Liver (tissue), 9 donors: ENCODE results near the gene PLEKHA6. TPM values are rescaled to one million over a fixed set of nuclear protein-coding genes. Genes with fewer than 3 reads are reported as not detected.

Experiments used
- DNase-seq: peaks from one replicate; pipeline ENCODE4 v3.0.0-alpha.2; 2017; ENCODE audit warnings: low spot score
- H3K27ac ChIP-seq, 2 donors: one replicate each; pipeline ENCODE4 v1.7.0; 2013; ENCODE audit warnings: inconsistent platforms in 2 of 2, low read length in 2 of 2, control low read depth in 1 of 2, low read depth in 1 of 2, mild to moderate bottlenecking in 1 of 2
- H3K27me3 ChIP-seq, 4 donors: one replicate each; pipeline versions ENCODE4 v1.6.1 to v1.7.0; 2013; ENCODE audit warnings: low read length in 3 of 4, inconsistent platforms in 1 of 4, mild to moderate bottlenecking in 1 of 4, moderate library complexity in 1 of 4; ENCODE audit not compliant: control insufficient read depth in 4 of 4, insufficient read depth in 4 of 4
- H3K36me3 ChIP-seq, 4 donors: one replicate each; pipeline versions ENCODE4 v1.6.1 to v1.7.0; 2013; ENCODE audit warnings: low read length in 3 of 4, mild to moderate bottlenecking in 3 of 4, low read depth in 1 of 4, moderate library complexity in 1 of 4; ENCODE audit not compliant: control insufficient read depth in 4 of 4, insufficient read depth in 3 of 4
- H3K4me1 ChIP-seq, 4 donors: one replicate each; pipeline versions ENCODE4 v1.6.1 to v1.7.0; 2013; ENCODE audit warnings: low read length in 3 of 4, mild to moderate bottlenecking in 3 of 4, moderate library complexity in 1 of 4; ENCODE audit not compliant: control insufficient read depth in 4 of 4, insufficient read depth in 4 of 4
- H3K4me3 ChIP-seq, 3 donors: one replicate each; pipeline versions ENCODE4 v1.6.1 to v1.7.0; 2013; ENCODE audit warnings: low read length in 3 of 3, control low read depth in 1 of 3, low read depth in 1 of 3, mild to moderate bottlenecking in 1 of 3
- H3K9ac ChIP-seq, 2 donors: one replicate each; pipeline ENCODE4 v1.7.0; 2013; ENCODE audit warnings: low read length in 2 of 2, mild to moderate bottlenecking in 2 of 2, moderate library complexity in 2 of 2, control low read depth in 1 of 2, low read depth in 1 of 2
- H3K9me3 ChIP-seq, 4 donors: one replicate each; pipeline versions ENCODE4 v1.6.1 to v1.7.0; 2013; ENCODE audit warnings: low read length in 3 of 4; ENCODE audit not compliant: control insufficient read depth in 4 of 4
- ATF3 ChIP-seq: IDR thresholded peaks from 2 replicates; pipeline ENCODE4 v1.6.1; 2016; ENCODE audit warnings: antibody characterized with exemption
- CTCF ChIP-seq: fragments of 150-350 bp; IDR thresholded peaks from 2 replicates; pipeline ENCODE4 v1.5.1; 2017; ENCODE audit warnings: improper control_type of control experiment, low read depth, low read length; ENCODE audit not compliant: missing input control
- FOXA2 ChIP-seq: IDR thresholded peaks from 2 replicates; pipeline ENCODE4 v1.6.1; 2016; ENCODE audit warnings: antibody characterized with exemption
- HNF4A ChIP-seq, 2 donors: conservative IDR thresholded peaks; 2 replicates each; pipeline ENCODE4 v1.6.1; 2016; ENCODE audit warnings: antibody characterized with exemption in 2 of 2, mild to moderate bottlenecking in 2 of 2
- NR2F2 ChIP-seq: IDR thresholded peaks from 2 replicates; pipeline ENCODE4 v1.6.1; 2016; ENCODE audit warnings: antibody characterized with exemption
- RXRA ChIP-seq, 2 donors: IDR thresholded peaks; 2 replicates each; pipeline ENCODE4 v1.6.1; 2017 to 2018; ENCODE audit warnings: antibody characterized with exemption in 2 of 2, mild to moderate bottlenecking in 1 of 2
- YY1 ChIP-seq: IDR thresholded peaks from 2 replicates; pipeline ENCODE4 v1.6.1; 2016; ENCODE audit warnings: antibody characterized with exemption, mild to moderate bottlenecking
- WGBS: extraction: QIAGEN DNeasy Blood & Tissue Kit; methylation state at CpG from one replicate; pipeline ENCODE4 v1.1.7; 2013; 5-methylcytosine and 5-hydroxymethylcytosine counted together
- polyA plus RNA-seq, 2 donors: library from polyadenylated mRNA; stranded (reverse) in 1 of 2; unstranded in 1 of 2; fragments of 200-250 nt in 1 of 2; fragments of >200 nt in 1 of 2; fragmentation: Nextera tagmentation in 1 of 2; extraction: Ambion mirVana in 1 of 2; gene quantifications; one replicate each; pipeline versions ENCODE4 v1.2.1 to v1.2.3, GENCODE V29; 2013 to 2015
- total RNA-seq, 2 donors: library from RNA; depleted of rRNA; stranded (reverse); fragments of >200 nt; gene quantifications; one replicate each; pipeline ENCODE4 v1.2.3, GENCODE V29; 2014
- TF ChIP-seq, protein P1 (sequence below): IDR thresholded peaks from 2 replicates; pipeline ENCODE4 v1.6.1; 2016; ENCODE audit warnings: antibody characterized with exemption, mild to moderate bottlenecking
- TF ChIP-seq, protein P2 (sequence below): IDR thresholded peaks from 2 replicates; pipeline ENCODE4 v1.6.1; 2016; ENCODE audit warnings: antibody characterized with exemption
- donor health status: healthy.
- donor health status: healthy.
- donor health status: healthy.
- donor health status: healthy.
- donor health status: healthy.

PLEKHA6 gene
- total and polyA plus RNA-seq, 4 donors = 5.3 to 12.8 (median 7.6) TPM

GRCh38 chr1:204259782-204260181, 99.9 kb downstream of the PLEKHA6 start:
- H3K4me3 ChIP-seq = no peak overlapping the region
- H3K9me3 ChIP-seq = no peaks in the 10 kb centered on the region
- WGBS = 87% methylated on average over 5 of the region's 5 CpGs
- DNase-seq = no peak
- H3K9ac ChIP-seq = no peak overlapping the region
- H3K27ac ChIP-seq = peak overlapping the region; percentile 72 to 81
- TF ChIP-seq, protein P1, sequence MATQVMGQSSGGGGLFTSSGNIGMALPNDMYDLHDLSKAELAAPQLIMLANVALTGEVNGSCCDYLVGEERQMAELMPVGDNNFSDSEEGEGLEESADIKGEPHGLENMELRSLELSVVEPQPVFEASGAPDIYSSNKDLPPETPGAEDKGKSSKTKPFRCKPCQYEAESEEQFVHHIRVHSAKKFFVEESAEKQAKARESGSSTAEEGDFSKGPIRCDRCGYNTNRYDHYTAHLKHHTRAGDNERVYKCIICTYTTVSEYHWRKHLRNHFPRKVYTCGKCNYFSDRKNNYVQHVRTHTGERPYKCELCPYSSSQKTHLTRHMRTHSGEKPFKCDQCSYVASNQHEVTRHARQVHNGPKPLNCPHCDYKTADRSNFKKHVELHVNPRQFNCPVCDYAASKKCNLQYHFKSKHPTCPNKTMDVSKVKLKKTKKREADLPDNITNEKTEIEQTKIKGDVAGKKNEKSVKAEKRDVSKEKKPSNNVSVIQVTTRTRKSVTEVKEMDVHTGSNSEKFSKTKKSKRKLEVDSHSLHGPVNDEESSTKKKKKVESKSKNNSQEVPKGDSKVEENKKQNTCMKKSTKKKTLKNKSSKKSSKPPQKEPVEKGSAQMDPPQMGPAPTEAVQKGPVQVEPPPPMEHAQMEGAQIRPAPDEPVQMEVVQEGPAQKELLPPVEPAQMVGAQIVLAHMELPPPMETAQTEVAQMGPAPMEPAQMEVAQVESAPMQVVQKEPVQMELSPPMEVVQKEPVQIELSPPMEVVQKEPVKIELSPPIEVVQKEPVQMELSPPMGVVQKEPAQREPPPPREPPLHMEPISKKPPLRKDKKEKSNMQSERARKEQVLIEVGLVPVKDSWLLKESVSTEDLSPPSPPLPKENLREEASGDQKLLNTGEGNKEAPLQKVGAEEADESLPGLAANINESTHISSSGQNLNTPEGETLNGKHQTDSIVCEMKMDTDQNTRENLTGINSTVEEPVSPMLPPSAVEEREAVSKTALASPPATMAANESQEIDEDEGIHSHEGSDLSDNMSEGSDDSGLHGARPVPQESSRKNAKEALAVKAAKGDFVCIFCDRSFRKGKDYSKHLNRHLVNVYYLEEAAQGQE = no peak
- peaks cover 0 to 8% (median 6%) of the 10 kb centered on the region in 4 donors for H3K36me3 ChIP-seq
- H3K27me3 ChIP-seq = no peaks in the 10 kb centered on the region
- peaks cover 14 to 74% (median 63%) of the 10 kb centered on the region in 4 donors for H3K4me1 ChIP-seq

DNA sequence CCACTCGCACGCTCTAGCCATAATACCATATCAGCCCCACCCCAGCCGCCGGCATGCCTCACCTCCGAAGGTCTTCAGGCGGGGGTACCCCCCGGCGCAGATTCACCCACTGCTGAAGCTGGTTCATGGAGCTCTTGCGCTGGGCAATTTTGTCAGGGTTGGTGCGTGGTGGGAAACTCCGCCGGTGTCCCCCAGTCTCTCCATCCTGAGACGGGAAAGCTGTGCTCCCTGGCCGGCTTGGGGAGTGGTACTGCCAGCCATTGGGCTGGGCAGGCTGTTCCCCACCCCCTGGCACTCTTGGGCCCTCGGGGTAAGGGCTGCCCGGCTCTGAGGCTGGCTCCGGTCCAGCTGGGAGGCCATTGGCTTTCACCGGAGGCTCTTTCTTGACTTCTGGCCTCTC, 100.5 kb downstream of the PLEKHA6 start:
- Histone ChIP-seq H3K27ac (peak overlapping the region; percentile 72 to 81), H3K4me3 (no peak overlapping the region), H3K4me1 (peaks cover 11 to 72% (median 63%) of the 10 kb centered on the region in 4 donors), H3K27me3 (no peaks in the 10 kb centered on the region), H3K9me3 (no peaks in the 10 kb centered on the region), H3K9ac (no peak overlapping the region), H3K36me3 (peaks cover 0 to 5% (median 4%) of the 10 kb centered on the region in 4 donors)
- WGBS = 89% methylated on average over 18 of the region's 18 CpGs
- no peak for DNase-seq
- TF ChIP-seq HNF4A (conservative IDR thresholded peaks at IDR 0.05) (no peak), RXRA (IDR thresholded peaks at IDR 0.05) (no peak), YY1 (no peak), ATF3 (no peak), NR2F2 (no peak), CTCF (no peak), FOXA2 (no peak)
- TF ChIP-seq, protein P2, sequence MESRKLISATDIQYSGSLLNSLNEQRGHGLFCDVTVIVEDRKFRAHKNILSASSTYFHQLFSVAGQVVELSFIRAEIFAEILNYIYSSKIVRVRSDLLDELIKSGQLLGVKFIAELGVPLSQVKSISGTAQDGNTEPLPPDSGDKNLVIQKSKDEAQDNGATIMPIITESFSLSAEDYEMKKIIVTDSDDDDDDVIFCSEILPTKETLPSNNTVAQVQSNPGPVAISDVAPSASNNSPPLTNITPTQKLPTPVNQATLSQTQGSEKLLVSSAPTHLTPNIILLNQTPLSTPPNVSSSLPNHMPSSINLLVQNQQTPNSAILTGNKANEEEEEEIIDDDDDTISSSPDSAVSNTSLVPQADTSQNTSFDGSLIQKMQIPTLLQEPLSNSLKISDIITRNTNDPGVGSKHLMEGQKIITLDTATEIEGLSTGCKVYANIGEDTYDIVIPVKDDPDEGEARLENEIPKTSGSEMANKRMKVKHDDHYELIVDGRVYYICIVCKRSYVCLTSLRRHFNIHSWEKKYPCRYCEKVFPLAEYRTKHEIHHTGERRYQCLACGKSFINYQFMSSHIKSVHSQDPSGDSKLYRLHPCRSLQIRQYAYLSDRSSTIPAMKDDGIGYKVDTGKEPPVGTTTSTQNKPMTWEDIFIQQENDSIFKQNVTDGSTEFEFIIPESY = no peak
